Measurements from ENCODE around the gene ACOT9. TPM values are rescaled to one million over a fixed set of nuclear protein-coding genes. Genes with fewer than 3 reads are reported as not detected.
"Not testable (repeated sequence)": the region's sequence is repeated elsewhere in the genome, so short reads cannot be mapped to it uniquely, and the experiment has no call there.

The ACOT9 gene
- total RNA-seq, 1 experiment from 2014 or later, result 75.6 TPM

DNA sequence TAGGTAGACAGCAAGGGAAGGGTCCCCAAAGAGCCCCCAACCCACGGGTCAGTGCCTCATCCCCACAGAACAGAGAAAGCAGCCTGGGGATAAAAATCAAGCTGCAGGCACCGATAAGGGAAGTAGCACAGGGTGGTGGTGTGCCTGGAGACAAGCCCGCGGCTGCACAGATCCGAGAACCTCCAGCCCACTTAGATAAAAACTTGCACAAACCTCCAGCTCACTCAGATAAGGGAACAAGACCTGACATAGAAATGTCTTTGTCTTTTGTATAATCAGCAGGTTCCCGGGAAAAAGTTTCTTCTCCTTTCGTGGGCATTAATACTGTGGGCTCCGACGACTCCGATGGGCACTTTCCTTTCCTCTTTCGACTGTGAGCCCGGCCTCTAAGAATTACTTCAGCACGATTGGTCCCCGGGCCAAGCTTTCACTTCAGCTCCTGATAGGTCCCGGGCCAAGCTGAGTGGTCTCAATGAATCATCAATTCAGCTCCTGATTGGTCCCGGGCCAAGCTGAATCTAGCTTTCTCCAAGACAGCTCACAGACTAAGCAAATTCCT is 43.4 kb downstream of the ACOT9 start:
- no peak for DNase-seq (ENCODE audit: low read depth)

- peak; percentile 70 for DNase-seq (ENCODE audit: low read depth)
These were observed 48.5 kb downstream of the ACOT9 start for GRCh38 chrX:23694606-23695005.

DNA sequence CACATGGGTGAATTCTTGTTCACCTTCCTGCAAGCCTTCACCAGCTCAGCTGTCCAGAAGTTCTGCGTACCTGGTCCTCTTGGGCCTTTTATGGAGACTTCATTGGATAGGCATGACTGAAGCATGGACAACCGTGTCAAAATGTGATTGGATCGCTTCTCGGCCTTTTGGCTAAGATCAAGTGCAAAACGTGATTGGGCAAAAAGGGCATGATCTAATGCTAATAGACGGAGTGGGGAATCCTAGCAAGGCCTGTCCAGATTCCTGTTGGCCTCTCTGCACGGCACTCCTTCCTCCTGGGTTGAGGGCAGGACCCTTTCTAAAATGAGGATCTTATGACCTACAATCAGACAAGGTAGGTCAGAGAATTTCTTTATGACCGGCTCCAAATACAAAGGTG is 50.9 kb downstream of the ACOT9 start:
- no peak for DNase-seq (ENCODE audit: low read depth)

GRCh38 chrX:23676486-23676885 is 66.6 kb downstream of the ACOT9 start:
- DNase-seq (ENCODE audit: low read depth), result not testable (repeated sequence)

DNA sequence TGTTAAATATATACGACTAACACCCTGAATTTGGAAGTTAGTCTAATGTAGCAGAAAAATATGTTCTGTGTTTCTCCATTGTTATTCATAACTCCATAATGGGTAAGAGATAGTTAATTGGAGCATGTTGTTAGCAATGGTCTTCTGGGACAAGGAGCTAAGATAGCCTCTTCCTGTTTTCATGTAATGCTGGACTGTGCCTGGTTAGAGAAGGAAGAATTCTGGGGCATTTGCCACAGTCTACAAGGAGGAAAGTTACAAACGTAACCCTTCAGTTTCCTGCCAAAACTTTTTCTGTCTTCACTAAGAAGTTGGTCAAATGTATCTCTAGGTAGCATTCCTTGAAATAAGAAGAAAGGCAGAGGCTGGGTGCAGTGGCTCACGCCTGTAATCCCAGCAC is 70.0 kb downstream of the ACOT9 start:
- DNase-seq (ENCODE audit: low read depth), result no peak

DNA sequence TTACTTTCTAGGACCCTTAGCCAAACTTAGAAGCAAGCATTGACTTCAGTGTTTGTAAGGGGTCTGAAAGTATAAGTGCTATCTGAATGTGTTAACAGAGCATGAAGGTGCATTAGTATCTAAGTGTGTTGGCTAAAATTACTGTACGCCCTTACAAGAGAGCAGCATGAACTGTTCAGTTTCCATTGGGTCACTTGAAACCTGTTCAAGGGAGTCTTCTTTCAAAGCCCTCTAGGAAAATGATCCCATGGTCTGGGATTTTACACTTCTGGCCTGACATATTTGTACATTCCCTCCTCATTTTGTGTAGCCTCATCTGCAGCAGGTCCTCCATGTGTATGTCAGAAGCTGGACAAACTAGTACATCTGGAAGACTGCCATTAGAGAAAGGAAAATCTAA is 72.5 kb downstream of the ACOT9 start:
- DNase-seq (ENCODE audit: low read depth), result no peak

DNA sequence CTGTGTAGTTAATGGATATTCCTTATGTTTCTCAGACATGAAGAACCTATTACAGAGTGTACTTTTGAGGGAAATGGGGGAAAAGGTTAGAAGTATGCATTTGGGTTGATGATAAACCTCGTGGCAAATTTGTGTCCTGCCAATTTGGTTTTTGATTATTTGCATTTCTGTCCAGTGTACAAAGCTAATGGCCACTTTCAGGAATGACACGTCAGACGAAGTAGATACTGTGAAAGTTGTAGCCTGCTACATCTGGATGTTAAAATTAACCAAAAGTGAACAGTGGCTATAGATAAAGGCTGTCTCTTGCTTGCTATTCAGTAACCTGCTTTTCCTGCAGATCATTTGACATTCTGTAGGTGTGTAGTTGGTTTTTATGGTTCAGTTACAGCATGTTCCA is 74.7 kb downstream of the ACOT9 start:
- DNase-seq (ENCODE audit: low read depth), result peak; percentile 3

- DNase-seq (ENCODE audit: low read depth), result peak; percentile 85
These were observed 75.6 kb downstream of the ACOT9 start, which contains the start of gene PRDX4 for GRCh38 chrX:23667239-23668177. Gene PRDX4, plus strand, starts transcription at chrX:23667493. Its CDS starts 78 bp downstream, at chrX:23667571.

GRCh38 chrX:23666282-23666681 is 76.8 kb downstream of the ACOT9 start:
- DNase-seq (ENCODE audit: low read depth), result no peak

GRCh38 chrX:23664496-23664895 is 78.6 kb downstream of the ACOT9 start:
- DNase-seq (ENCODE audit: low read depth), result no peak

DNA sequence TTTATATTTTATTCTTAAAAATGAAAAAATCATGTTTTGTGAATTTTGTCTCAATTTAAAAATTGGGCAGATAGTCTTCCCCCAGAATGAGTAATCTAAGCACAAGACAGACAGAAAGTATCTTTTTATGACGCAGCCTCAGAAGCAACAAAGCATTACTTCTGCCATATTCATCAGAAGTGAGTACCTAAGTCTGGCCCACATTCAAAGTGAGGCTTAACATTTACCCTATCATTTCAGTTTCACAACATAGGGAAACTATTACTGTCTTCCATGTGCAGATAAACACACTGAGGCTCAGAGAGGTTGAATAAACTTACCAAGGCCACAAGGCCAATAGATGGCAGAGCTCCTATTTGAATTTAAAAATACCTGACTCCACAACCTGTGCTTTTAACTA is 80.2 kb downstream of the ACOT9 start:
- peak; percentile 48 for DNase-seq (ENCODE audit: low read depth)

DNA sequence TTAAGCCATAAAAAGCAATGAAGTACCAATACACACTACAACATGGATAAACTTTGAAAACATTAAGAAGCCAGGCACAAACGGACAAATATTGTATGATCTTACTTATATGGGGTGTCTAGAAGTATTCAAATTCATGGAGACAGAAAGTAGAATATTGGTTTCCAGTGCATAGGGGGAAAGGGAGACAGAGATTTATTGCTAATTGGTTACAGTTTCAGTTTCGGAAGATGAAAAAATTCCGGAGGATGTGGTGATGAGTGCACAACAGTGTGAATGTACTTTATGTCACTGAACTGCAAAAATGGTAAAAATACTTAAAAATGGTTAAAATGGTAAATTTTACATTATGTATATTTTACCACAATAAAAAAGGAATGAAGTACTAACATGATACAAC is 80.9 kb downstream of the ACOT9 start:
- no peak for DNase-seq (ENCODE audit: low read depth)

GRCh38 chrX:23661671-23662070 is 81.4 kb downstream of the ACOT9 start:
- DNase-seq (ENCODE audit: low read depth), result peak; percentile 66

DNA sequence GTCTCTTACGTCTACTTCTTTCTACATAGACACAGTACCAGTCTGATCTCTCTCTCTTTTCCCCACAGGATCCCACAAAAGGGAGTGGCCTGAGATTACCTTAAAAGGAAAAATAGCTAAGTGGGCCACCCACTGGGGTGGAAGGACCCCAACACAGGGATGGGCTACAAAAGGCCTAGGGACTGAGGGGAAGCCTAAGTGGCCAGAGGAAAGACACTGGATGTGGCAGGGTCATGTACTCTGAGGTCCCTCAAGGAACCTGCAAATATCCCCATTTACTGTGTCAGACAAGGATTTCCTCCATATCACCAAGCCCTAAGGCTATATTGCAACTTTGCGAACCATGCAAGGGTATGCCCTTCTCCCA is 82.3 kb downstream of the ACOT9 start:
- no peak for DNase-seq (ENCODE audit: low read depth)

GRCh38 chrX:23660083-23660765 is 82.9 kb downstream of the ACOT9 start:
- DNase-seq (ENCODE audit: low read depth), result not testable (repeated sequence)

DNA sequence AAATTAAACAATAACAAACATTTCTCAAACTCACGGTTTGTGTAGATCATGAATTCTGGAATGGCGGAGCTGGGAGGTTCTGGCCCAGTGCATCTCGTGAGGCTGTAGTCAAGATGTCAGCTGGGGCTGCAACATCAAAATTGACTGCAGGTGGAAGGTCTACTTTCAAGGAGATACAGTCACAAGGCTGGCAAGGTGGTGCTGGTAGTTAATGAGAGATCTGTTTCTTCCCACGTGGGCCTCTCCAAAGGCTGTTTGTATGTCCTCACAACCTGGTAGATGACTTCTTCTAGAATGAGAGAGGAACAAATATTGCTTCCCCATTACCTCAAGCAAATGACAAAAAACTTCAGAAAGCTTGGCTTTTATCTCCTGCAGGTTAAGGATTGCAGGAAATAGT is 83.7 kb downstream of the ACOT9 start:
- DNase-seq (ENCODE audit: low read depth), result no peak

- peak; percentile 80 for DNase-seq (ENCODE audit: low read depth)
These were observed 86.4 kb downstream of the ACOT9 start for GRCh38 chrX:23656684-23657083.

- peak; percentile 55 for DNase-seq (ENCODE audit: low read depth)
These were observed 87.0 kb downstream of the ACOT9 start for GRCh38 chrX:23656091-23656490.

All from M059J (cell line).